ENCODE data around the gene FANCI.

The FANCI gene

DNA sequence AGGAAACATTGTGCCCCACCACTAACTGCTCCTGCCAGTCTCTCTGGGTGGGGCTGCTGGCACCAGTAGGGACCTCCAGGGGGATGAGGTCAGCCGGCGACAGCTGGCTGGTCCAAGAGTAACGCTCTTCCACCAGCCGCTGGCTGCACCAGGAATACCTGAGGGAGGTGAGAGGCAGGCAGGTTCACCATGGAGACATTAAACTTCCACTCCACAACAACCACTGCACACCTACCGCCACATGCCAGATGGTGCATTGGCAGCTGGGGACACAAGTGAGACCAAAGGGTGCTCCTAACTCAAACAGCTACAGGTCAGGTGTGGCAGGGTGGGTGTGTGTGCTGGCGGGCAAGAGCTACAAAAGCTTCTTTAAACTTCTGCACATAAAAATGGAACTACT, 86.3 kb downstream of the FANCI start:
- Histone ChIP-seq H3K27ac (replicated peaks; ENCODE audit: low read length) (no peak overlapping the region), H3K27me3 (ENCODE audit: control insufficient read depth in 3 of 3, insufficient read depth in 3 of 3, low read depth in 1 of 3, low read length in 3 of 3) (peaks cover 0 to 2% (median 0%) of the 10 kb centered on the region in 3 experiments), H4K91ac (ENCODE audit: low read depth, low read length, poor library complexity) (no peak overlapping the region), H2AFZ (ENCODE audit: low read length) (no peak overlapping the region), H3K4me3 (ENCODE audit: low read length in 2 of 2) (no peak overlapping the region), H3K4me2 (ENCODE audit: insufficient read depth, low read length, poor library complexity, severe bottlenecking) (no peak overlapping the region), H2BK5ac (ENCODE audit: low read length) (no peak overlapping the region), H3K14ac (ENCODE audit: low read length) (no peak overlapping the region), H3K79me1 (ENCODE audit: low read depth, low read length) (peaks cover 23% of the 10 kb centered on the region), H4K8ac (ENCODE audit: low read depth, low read length) (no peak overlapping the region), H3K9ac (ENCODE audit: low read depth, low read length, poor library complexity) (peak overlapping the region; percentile 63), H3K9me3 (replicated peaks in 1 of 2; ENCODE audit: control insufficient read depth in 2 of 2, insufficient read depth in 1 of 2, low read depth in 1 of 2, low read length in 2 of 2) (no peaks in the 10 kb centered on the region), H3K23ac (ENCODE audit: low read depth, low read length, poor library complexity) (no peak overlapping the region), H2BK120ac (ENCODE audit: low read depth, low read length) (peak overlapping the region; percentile 61), H3K4me1 (ENCODE audit: control insufficient read depth in 2 of 2, insufficient read depth in 1 of 2, low read depth in 1 of 2, low read length in 2 of 2) (peaks cover 3 to 6% of the 10 kb centered on the region in 2 donors), H2AK5ac (ENCODE audit: low read depth, low read length) (no peak overlapping the region), H3K18ac (ENCODE audit: low read length) (no peak overlapping the region), H2BK15ac (ENCODE audit: low read length) (no peak overlapping the region), H3K4ac (ENCODE audit: low read length) (peak overlapping the region; percentile 23), H2BK12ac (ENCODE audit: low read length) (peak overlapping the region; percentile 41), H3K36me3 (replicated peaks in 1 of 2; ENCODE audit: control insufficient read depth in 2 of 2, insufficient read depth in 2 of 2, low read length in 2 of 2) (peaks cover 68 to 83% of the 10 kb centered on the region in 2 donors)
- no peak for DNase-seq (ENCODE audit: low spot score)
- WGBS, 2 donors (ENCODE audit: extremely low coverage in 2 of 2, insufficient read length in 2 of 2, insufficient replicate concordance in 1 of 2) = no CpG with 5 or more reads among the region's 6 CpGs

DNA sequence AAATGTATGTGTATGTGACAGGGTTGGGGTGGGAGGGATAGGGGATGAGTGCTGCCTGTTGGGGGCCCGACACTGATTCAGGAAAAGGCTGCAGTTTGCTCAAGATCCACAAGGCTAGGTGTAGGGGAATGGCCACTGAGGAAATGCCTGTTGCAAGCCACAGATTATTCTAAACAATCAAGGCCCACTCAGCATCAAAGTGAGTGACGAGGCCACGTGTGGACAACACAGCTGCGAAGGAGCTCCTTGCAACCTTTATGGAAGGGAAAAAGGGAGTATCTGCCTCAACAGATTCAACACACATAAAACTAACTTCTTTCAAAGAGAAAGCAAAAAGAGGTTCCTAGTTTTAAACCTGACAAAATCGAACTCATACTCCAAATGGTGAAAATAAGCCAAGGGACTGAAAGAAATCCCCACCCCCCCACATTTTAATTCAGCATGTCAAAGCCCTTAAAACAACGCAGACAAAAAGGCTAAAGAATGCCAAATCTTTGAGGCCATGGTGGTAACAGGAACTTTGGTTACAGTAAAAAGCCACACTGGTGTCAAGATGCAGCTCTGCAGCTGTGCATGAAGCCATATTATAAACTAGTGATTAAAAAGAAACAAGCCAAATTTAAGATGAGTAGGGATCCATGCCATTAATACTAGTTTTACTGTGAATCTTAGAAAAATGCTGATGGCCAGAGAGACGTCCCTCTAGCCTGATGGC, 87.3 kb downstream of the FANCI start:
- Histone ChIP-seq H3K27ac (replicated peaks; ENCODE audit: low read length) (no peak overlapping the region), H3K4me1 (ENCODE audit: control insufficient read depth in 2 of 2, insufficient read depth in 1 of 2, low read depth in 1 of 2, low read length in 2 of 2) (peaks cover 3 to 6% of the 10 kb centered on the region in 2 donors), H3K14ac (ENCODE audit: low read length) (no peak overlapping the region), H3K27me3 (ENCODE audit: control insufficient read depth in 3 of 3, insufficient read depth in 3 of 3, low read depth in 1 of 3, low read length in 3 of 3) (peaks cover 2 to 7% (median 6%) of the 10 kb centered on the region in 3 experiments), H3K4ac (ENCODE audit: low read length) (no peak overlapping the region), H3K4me2 (ENCODE audit: insufficient read depth, low read length, poor library complexity, severe bottlenecking) (no peak overlapping the region), H2BK5ac (ENCODE audit: low read length) (no peak overlapping the region), H3K4me3 (ENCODE audit: low read length in 2 of 2) (no peak overlapping the region), H3K9me3 (replicated peaks in 1 of 2; ENCODE audit: control insufficient read depth in 2 of 2, insufficient read depth in 1 of 2, low read depth in 1 of 2, low read length in 2 of 2) (no peaks in the 10 kb centered on the region), H3K9ac (ENCODE audit: low read depth, low read length, poor library complexity) (no peak overlapping the region), H4K91ac (ENCODE audit: low read depth, low read length, poor library complexity) (no peak overlapping the region), H3K79me1 (ENCODE audit: low read depth, low read length) (peaks cover 23% of the 10 kb centered on the region), H2AFZ (ENCODE audit: low read length) (no peak overlapping the region), H2BK120ac (ENCODE audit: low read depth, low read length) (no peak overlapping the region), H2BK15ac (ENCODE audit: low read length) (no peak overlapping the region), H3K18ac (ENCODE audit: low read length) (no peak overlapping the region), H4K8ac (ENCODE audit: low read depth, low read length) (no peak overlapping the region), H3K36me3 (replicated peaks in 1 of 2; ENCODE audit: control insufficient read depth in 2 of 2, insufficient read depth in 2 of 2, low read length in 2 of 2) (peaks cover 59 to 73% of the 10 kb centered on the region in 2 donors), H2BK12ac (ENCODE audit: low read length) (no peak overlapping the region), H2AK5ac (ENCODE audit: low read depth, low read length) (no peak overlapping the region), H3K23ac (ENCODE audit: low read depth, low read length, poor library complexity) (peak overlapping the region; percentile 34)
- DNase-seq (ENCODE audit: low spot score) = no peak
- WGBS, 2 donors (ENCODE audit: extremely low coverage in 2 of 2, insufficient read length in 2 of 2, insufficient replicate concordance in 1 of 2) = no CpG with 5 or more reads among the region's 7 CpGs

DNA sequence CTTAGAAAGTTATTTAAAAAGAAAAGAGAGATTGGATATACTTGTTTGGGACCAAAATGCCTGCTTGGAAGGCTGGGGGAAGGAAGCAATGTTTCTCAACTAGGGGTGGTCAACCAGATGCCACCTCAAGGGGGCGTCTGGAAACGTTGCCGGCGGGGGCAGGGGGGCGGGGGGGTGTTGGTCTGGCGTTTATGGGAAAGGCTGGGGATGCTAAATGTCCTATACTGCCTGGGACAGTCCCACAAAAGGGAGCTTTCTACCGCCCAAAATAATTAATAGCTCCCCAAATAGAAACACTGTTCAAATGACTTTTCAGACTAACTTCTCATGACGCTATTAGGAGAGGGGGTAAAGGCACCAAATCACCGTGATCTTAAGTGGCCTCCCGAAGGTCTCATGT, 88.7 kb downstream of the FANCI start:
- H3K9me3 ChIP-seq (replicated peaks in 1 of 2; ENCODE audit: control insufficient read depth in 2 of 2, insufficient read depth in 1 of 2, low read depth in 1 of 2, low read length in 2 of 2) = no peaks in the 10 kb centered on the region
- no peak overlapping the region for H2AFZ ChIP-seq (ENCODE audit: low read length)
- no peak overlapping the region for H2AK5ac ChIP-seq (ENCODE audit: low read depth, low read length)
- no peak overlapping the region for H2BK15ac ChIP-seq (ENCODE audit: low read length)
- H3K27ac ChIP-seq (replicated peaks; ENCODE audit: low read length) = no peak overlapping the region
- no peak overlapping the region for H3K18ac ChIP-seq (ENCODE audit: low read length)
- no peak overlapping the region for H2BK12ac ChIP-seq (ENCODE audit: low read length)
- no CpG with 5 or more reads among the region's 10 CpGs for WGBS, 2 donors (ENCODE audit: extremely low coverage in 2 of 2, insufficient read length in 2 of 2, insufficient replicate concordance in 1 of 2)
- no peak overlapping the region for H4K8ac ChIP-seq (ENCODE audit: low read depth, low read length)
- no peak overlapping the region for H3K4ac ChIP-seq (ENCODE audit: low read length)
- no peak overlapping the region for H2BK120ac ChIP-seq (ENCODE audit: low read depth, low read length)
- peaks cover 23% of the 10 kb centered on the region for H3K79me1 ChIP-seq (ENCODE audit: low read depth, low read length)
- peaks cover 2 to 19% (median 16%) of the 10 kb centered on the region in 3 experiments for H3K27me3 ChIP-seq (ENCODE audit: control insufficient read depth in 3 of 3, insufficient read depth in 3 of 3, low read depth in 1 of 3, low read length in 3 of 3)
- H4K91ac ChIP-seq (ENCODE audit: low read depth, low read length, poor library complexity) = no peak overlapping the region
- H3K23ac ChIP-seq (ENCODE audit: low read depth, low read length, poor library complexity) = no peak overlapping the region
- H3K4me3 ChIP-seq (ENCODE audit: low read length in 2 of 2) = no peak overlapping the region
- no peak overlapping the region for H3K14ac ChIP-seq (ENCODE audit: low read length)
- H3K9ac ChIP-seq (ENCODE audit: low read depth, low read length, poor library complexity) = no peak overlapping the region
- H2BK5ac ChIP-seq (ENCODE audit: low read length) = no peak overlapping the region
- DNase-seq (ENCODE audit: low spot score) = no peak
- H3K4me1 ChIP-seq (ENCODE audit: control insufficient read depth in 2 of 2, insufficient read depth in 1 of 2, low read depth in 1 of 2, low read length in 2 of 2) = peaks cover 3 to 6% of the 10 kb centered on the region in 2 donors
- peaks cover 46 to 59% of the 10 kb centered on the region in 2 donors for H3K36me3 ChIP-seq (replicated peaks in 1 of 2; ENCODE audit: control insufficient read depth in 2 of 2, insufficient read depth in 2 of 2, low read length in 2 of 2)
- H3K4me2 ChIP-seq (ENCODE audit: insufficient read depth, low read length, poor library complexity, severe bottlenecking) = no peak overlapping the region

DNA sequence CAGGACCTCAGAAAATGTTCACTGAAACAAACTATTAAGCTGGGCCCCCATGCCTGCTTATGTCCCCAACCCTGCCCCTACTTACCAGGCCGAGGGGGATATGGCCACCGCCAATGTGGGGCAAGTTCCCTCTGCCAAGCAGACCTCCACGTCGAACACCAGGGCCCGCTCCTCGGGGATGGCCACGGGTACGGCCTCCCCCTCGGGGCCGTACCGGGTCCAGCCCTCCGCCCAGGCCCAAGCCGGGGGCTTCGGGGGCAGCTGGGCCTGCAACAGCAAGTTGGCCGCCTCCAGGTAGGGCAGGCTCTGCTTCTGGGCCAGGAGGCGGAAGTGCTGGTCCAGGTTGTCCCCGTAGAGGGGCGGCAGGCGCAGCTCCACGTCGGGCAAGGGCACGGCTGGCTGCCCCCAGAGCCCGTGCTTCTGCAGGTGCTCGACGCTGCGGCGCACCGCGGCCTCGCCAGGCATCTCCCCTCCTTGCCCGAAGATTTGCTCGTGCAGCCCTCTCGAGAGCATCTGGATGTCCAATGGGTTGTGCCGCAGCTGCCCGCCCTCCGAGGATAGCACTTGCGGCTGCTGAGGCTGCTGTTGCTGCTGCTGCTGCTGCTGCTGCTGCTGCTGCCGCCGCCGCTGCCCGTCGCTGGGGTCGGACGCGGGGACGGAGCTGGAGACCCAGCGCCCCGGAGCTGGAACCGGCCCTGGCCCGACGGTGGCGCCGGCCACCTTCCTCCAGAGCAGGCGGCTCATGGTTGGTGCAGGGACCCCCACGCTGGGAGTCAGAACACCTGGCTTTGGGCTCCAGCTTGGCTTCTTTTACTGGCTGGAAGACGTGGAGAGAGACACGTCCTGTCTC, 89.5 kb downstream of the FANCI start:
- no peak overlapping the region for H3K18ac ChIP-seq (ENCODE audit: low read length)
- H2AFZ ChIP-seq (ENCODE audit: low read length) = no peak overlapping the region
- no peak overlapping the region for H3K27ac ChIP-seq (replicated peaks; ENCODE audit: low read length)
- H3K4me1 ChIP-seq (ENCODE audit: control insufficient read depth in 2 of 2, insufficient read depth in 1 of 2, low read depth in 1 of 2, low read length in 2 of 2) = peaks cover 3 to 6% of the 10 kb centered on the region in 2 donors
- peak overlapping the region; percentile 66 for H3K9ac ChIP-seq (ENCODE audit: low read depth, low read length, poor library complexity)
- no peak overlapping the region for H2AK5ac ChIP-seq (ENCODE audit: low read depth, low read length)
- H3K23ac ChIP-seq (ENCODE audit: low read depth, low read length, poor library complexity) = peak overlapping the region; percentile 69
- no peaks in the 10 kb centered on the region for H3K9me3 ChIP-seq (replicated peaks in 1 of 2; ENCODE audit: control insufficient read depth in 2 of 2, insufficient read depth in 1 of 2, low read depth in 1 of 2, low read length in 2 of 2)
- H3K4ac ChIP-seq (ENCODE audit: low read length) = no peak overlapping the region
- H3K14ac ChIP-seq (ENCODE audit: low read length) = peak overlapping the region; percentile 84
- DNase-seq (ENCODE audit: low spot score) = no peak
- no peak overlapping the region for H2BK15ac ChIP-seq (ENCODE audit: low read length)
- H4K91ac ChIP-seq (ENCODE audit: low read depth, low read length, poor library complexity) = no peak overlapping the region
- H3K79me1 ChIP-seq (ENCODE audit: low read depth, low read length) = peaks cover 23% of the 10 kb centered on the region
- H4K8ac ChIP-seq (ENCODE audit: low read depth, low read length) = no peak overlapping the region
- peaks cover 2 to 25% (median 21%) of the 10 kb centered on the region in 3 experiments for H3K27me3 ChIP-seq (ENCODE audit: control insufficient read depth in 3 of 3, insufficient read depth in 3 of 3, low read depth in 1 of 3, low read length in 3 of 3)
- no CpG with 5 or more reads among the region's 57 CpGs for WGBS, 2 donors (ENCODE audit: extremely low coverage in 2 of 2, insufficient read length in 2 of 2, insufficient replicate concordance in 1 of 2)
- peak overlapping the region; percentile 81 for H3K4me2 ChIP-seq (ENCODE audit: insufficient read depth, low read length, poor library complexity, severe bottlenecking)
- no peak overlapping the region for H2BK5ac ChIP-seq (ENCODE audit: low read length)
- no peak overlapping the region for H2BK120ac ChIP-seq (ENCODE audit: low read depth, low read length)
- peaks cover 41 to 51% of the 10 kb centered on the region in 2 donors for H3K36me3 ChIP-seq (replicated peaks in 1 of 2; ENCODE audit: control insufficient read depth in 2 of 2, insufficient read depth in 2 of 2, low read length in 2 of 2)
- H3K4me3 ChIP-seq (ENCODE audit: low read length in 2 of 2) = peak overlapping the region; percentile 94 to 99
- H2BK12ac ChIP-seq (ENCODE audit: low read length) = peak overlapping the region; percentile 63
